ENCODE results near the gene TYSND1.
"Not testable (repeated sequence)": the region's sequence is repeated elsewhere in the genome, so short reads cannot be mapped to it uniquely, and the experiment has no call there.

The TYSND1 gene

GRCh38 chr10:70132098-70133029 is 14.1 kb downstream of the TYSND1 start, which contains the start of gene AIFM2:
AIFM2 (minus strand) TSS chr10:70132825; CDS start chr10:70124084, 8,741 bp downstream.
- no peak for DNase-seq (ENCODE audit: low read depth, low spot score)

GRCh38 chr10:70131560-70131937 is 15.0 kb downstream of the TYSND1 start:
- DNase-seq (ENCODE audit: low read depth, low spot score), result no peak

- no peak for DNase-seq (ENCODE audit: low read depth, low spot score)
Observed at GRCh38 chr10:70130878-70131559, 15.5 kb downstream of the TYSND1 start.

- DNase-seq (ENCODE audit: low read depth, low spot score), result no peak
Observed at GRCh38 chr10:70126700-70127395, 19.7 kb downstream of the TYSND1 start.

- no peak for DNase-seq (ENCODE audit: low read depth, low spot score)
Observed at GRCh38 chr10:70125918-70126552, 20.5 kb downstream of the TYSND1 start.

GRCh38 chr10:70124918-70125317 is 21.6 kb downstream of the TYSND1 start:
- DNase-seq (ENCODE audit: low read depth, low spot score), result no peak

GRCh38 chr10:70124415-70124814 is 22.1 kb downstream of the TYSND1 start:
- DNase-seq (ENCODE audit: low read depth, low spot score), result no peak

GRCh38 chr10:70123817-70124216 is 22.7 kb downstream of the TYSND1 start:
- no peak for DNase-seq (ENCODE audit: low read depth, low spot score)

- DNase-seq (ENCODE audit: low read depth, low spot score), result not testable (repeated sequence)
Observed at GRCh38 chr10:70123166-70123565, 23.3 kb downstream of the TYSND1 start.

GRCh38 chr10:70122742-70123141 is 23.8 kb downstream of the TYSND1 start:
- no peak for DNase-seq (ENCODE audit: low read depth, low spot score)

GRCh38 chr10:70121281-70121949 is 25.1 kb downstream of the TYSND1 start:
- DNase-seq (ENCODE audit: low read depth, low spot score), result no peak

GRCh38 chr10:70120417-70120816 is 26.1 kb downstream of the TYSND1 start:
- DNase-seq (ENCODE audit: low read depth, low spot score), result no peak

- no peak for DNase-seq (ENCODE audit: low read depth, low spot score)
Observed at GRCh38 chr10:70119623-70120022, 26.9 kb downstream of the TYSND1 start.

GRCh38 chr10:70119197-70119596 is 27.3 kb downstream of the TYSND1 start:
- DNase-seq (ENCODE audit: low read depth, low spot score), result no peak

- no peak for DNase-seq (ENCODE audit: low read depth, low spot score)
Observed at GRCh38 chr10:70118196-70118595, 28.3 kb downstream of the TYSND1 start.

- DNase-seq (ENCODE audit: low read depth, low spot score), result no peak
Observed at GRCh38 chr10:70117646-70118045, 28.9 kb downstream of the TYSND1 start.

GRCh38 chr10:70115948-70116682 is 30.4 kb downstream of the TYSND1 start:
- DNase-seq (ENCODE audit: low read depth, low spot score), result no peak

GRCh38 chr10:70114902-70115301 is 31.6 kb downstream of the TYSND1 start:
- DNase-seq (ENCODE audit: low read depth, low spot score), result no peak

- no peak for DNase-seq (ENCODE audit: low read depth, low spot score)
Observed at GRCh38 chr10:70112071-70112470, 34.4 kb downstream of the TYSND1 start.

GRCh38 chr10:70111496-70111895 is 35.0 kb downstream of the TYSND1 start:
- no peak for DNase-seq (ENCODE audit: low read depth, low spot score)
